Measurements from ENCODE around the gene COG5. TPM values are rescaled to one million over a fixed set of nuclear protein-coding genes. Genes with fewer than 3 reads are reported as not detected.

Gene COG5
- total RNA-seq, 1 experiment from 2014 or later, result 20.2 TPM

- Histone ChIP-seq H4K91ac (ENCODE audit: insufficient read length, low read depth, low read length) (no peak overlapping the region), H3K18ac (ENCODE audit: insufficient read length, low read depth, low read length) (no peak overlapping the region), H3K14ac (ENCODE audit: insufficient read depth, low read length) (no peak overlapping the region), H3K27me3 (ENCODE audit: insufficient read depth, low read length) (no peaks in the 10 kb centered on the region), H3K9me3 (ENCODE audit: control insufficient read depth, low read depth, low read length) (peaks cover 13% of the 10 kb centered on the region), H2BK20ac (ENCODE audit: low read depth, low read length, poor library complexity, severe bottlenecking) (no peak overlapping the region), H3K27ac (ENCODE audit: insufficient read length, low read depth, low read length) (no peak overlapping the region), H3K4ac (ENCODE audit: low read depth, low read length) (no peak overlapping the region), H3K79me1 (ENCODE audit: insufficient read depth, low read depth, low read length, poor library complexity, severe bottlenecking) (no peaks in the 10 kb centered on the region), H4K5ac (ENCODE audit: insufficient read length, low read depth, low read length) (no peak overlapping the region), H3K56ac (ENCODE audit: insufficient read length, low read depth, low read length) (no peak overlapping the region), H3K9ac (ENCODE audit: extremely low read depth, insufficient read length, low read length) (no peak overlapping the region), H3K23me2 (ENCODE audit: insufficient read length, low read depth, low read length, poor library complexity, severe bottlenecking) (no peaks in the 10 kb centered on the region), H2AFZ (ENCODE audit: low read length) (no peak overlapping the region), H3K79me2 (ENCODE audit: insufficient read depth, low read length) (no peaks in the 10 kb centered on the region), H4K8ac (replicated peaks; ENCODE audit: insufficient read length, low read depth, low read length) (no peak overlapping the region), H3K4me1 (ENCODE audit: insufficient read depth, low read length) (no peaks in the 10 kb centered on the region), H2BK120ac (ENCODE audit: low read depth, low read length, poor library complexity, severe bottlenecking) (no peak overlapping the region), H2AK5ac (ENCODE audit: insufficient read length, low read length) (no peak overlapping the region), H3T11ph (ENCODE audit: low read length) (no peak overlapping the region), H3K23ac (ENCODE audit: insufficient read length, low read depth, low read length) (no peak overlapping the region), H2BK15ac (ENCODE audit: low read depth, low read length) (no peak overlapping the region), H2BK5ac (ENCODE audit: insufficient read length, low read length) (no peak overlapping the region), H3K4me2 (ENCODE audit: insufficient read depth, insufficient read length, low read length) (no peak overlapping the region), H4K20me1 (ENCODE audit: control insufficient read depth, insufficient read depth, insufficient read length) (no peaks in the 10 kb centered on the region), H2BK12ac (ENCODE audit: insufficient read length, low read depth, low read length) (no peak overlapping the region)
- no CpG with 5 or more reads among the region's 9 CpGs for WGBS (ENCODE audit: extremely low coverage, insufficient read length, low lambda C conversion rate)
- Mint-ChIP-seq H3K36me3 (ENCODE audit: insufficient read depth in 1 of 3, low read depth in 3 of 3) (peaks cover 26 to 31% (median 30%) of the 10 kb centered on the region in 3 experiments), H3K4me1 (no peaks in the 10 kb centered on the region), H3K27ac (no peak overlapping the region; a peak in 1 of 7 replicates), H3K9me3 (peaks cover 8 to 15% of the 10 kb centered on the region in 2 experiments; a peak in 4 of 5 replicates), H3K4me3 (no peak overlapping the region), H3K27me3 (ENCODE audit: low read depth) (no peaks in the 10 kb centered on the region)
- TF ChIP-seq CTCF (conservative IDR thresholded peaks at IDR 0.05), result no peak
- DNase-seq, result no peak
These were observed 204.0 kb downstream of the COG5 start for GRCh38 chr7:107359520-107360316.

Measured in H9 (cell line).